Measurements from ENCODE around the gene OR1E2.
"Not testable (repeated sequence)": the region's sequence is repeated elsewhere in the genome, so short reads cannot be mapped to it uniquely, and the experiment has no call there.

OR1E2 gene

GRCh38 chr17:3398310-3398709 lies 35.3 kb downstream of the OR1E2 start, which contains the start of gene OR1E1:
Gene OR1E1 (minus strand): TSS chr17:3398410. CDS start chr17:3398410, 0 bp downstream.
- Histone ChIP-seq H3K27ac (ENCODE audit: low read length) (no peak within 1 kb of the TSS), H3K4me1 (ENCODE audit: control insufficient read depth, insufficient read depth, low read length) (no peaks in the 10 kb centered on the region), H3K9ac (ENCODE audit: low read length in 2 of 2) (no peak within 1 kb of the TSS), H3K9me3 (ENCODE audit: control insufficient read depth in 2 of 2, low read length in 2 of 2) (no peaks in the 10 kb centered on the region), H3K4me3 (ENCODE audit: low read length in 2 of 2) (no peak within 1 kb of the TSS), H3K36me3 (ENCODE audit: control insufficient read depth in 2 of 2, insufficient read depth in 2 of 2, low read length in 2 of 2) (no peaks in the 10 kb centered on the region), H3K27me3 (ENCODE audit: control insufficient read depth in 1 of 2, insufficient read depth in 2 of 2, low read length in 2 of 2) (peaks cover 0 to 2% of the 10 kb centered on the region in 2 donors)

- not testable (repeated sequence) for H3K27ac ChIP-seq (ENCODE audit: low read length); H3K4me1 ChIP-seq (ENCODE audit: control insufficient read depth, insufficient read depth, low read length); H3K36me3 ChIP-seq (ENCODE audit: control insufficient read depth in 2 of 2, insufficient read depth in 2 of 2, low read length in 2 of 2); H3K9ac ChIP-seq (ENCODE audit: low read length in 2 of 2); H3K27me3 ChIP-seq (ENCODE audit: control insufficient read depth in 1 of 2, insufficient read depth in 2 of 2, low read length in 2 of 2); H3K4me3 ChIP-seq (ENCODE audit: low read length in 2 of 2); H3K9me3 ChIP-seq (ENCODE audit: control insufficient read depth in 2 of 2, low read length in 2 of 2)
These were observed 35.8 kb downstream of the OR1E2 start for GRCh38 chr17:3397801-3398200.

GRCh38 chr17:3389791-3390190 lies 43.9 kb downstream of the OR1E2 start:
- Histone ChIP-seq H3K4me1 (ENCODE audit: control insufficient read depth, insufficient read depth, low read length) (no peaks in the 10 kb centered on the region), H3K36me3 (ENCODE audit: control insufficient read depth in 2 of 2, insufficient read depth in 2 of 2, low read length in 2 of 2) (no peaks in the 10 kb centered on the region), H3K9ac (ENCODE audit: low read length in 2 of 2) (no peak overlapping the region), H3K27me3 (ENCODE audit: control insufficient read depth in 1 of 2, insufficient read depth in 2 of 2, low read length in 2 of 2) (peaks cover 2 to 4% of the 10 kb centered on the region in 2 donors), H3K4me3 (ENCODE audit: low read length in 2 of 2) (no peak overlapping the region), H3K9me3 (ENCODE audit: control insufficient read depth in 2 of 2, low read length in 2 of 2) (peaks cover 0 to 3% of the 10 kb centered on the region in 2 donors), H3K27ac (ENCODE audit: low read length) (no peak overlapping the region)

- Histone ChIP-seq H3K9me3 (ENCODE audit: control insufficient read depth in 2 of 2, low read length in 2 of 2) (no peaks in the 10 kb centered on the region), H3K9ac (ENCODE audit: low read length in 2 of 2) (no peak within 1 kb of the TSS), H3K27me3 (ENCODE audit: control insufficient read depth in 1 of 2, insufficient read depth in 2 of 2, low read length in 2 of 2) (peaks cover 2 to 4% of the 10 kb centered on the region in 2 donors), H3K36me3 (ENCODE audit: control insufficient read depth in 2 of 2, insufficient read depth in 2 of 2, low read length in 2 of 2) (no peaks in the 10 kb centered on the region), H3K27ac (ENCODE audit: low read length) (no peak within 1 kb of the TSS), H3K4me1 (ENCODE audit: control insufficient read depth, insufficient read depth, low read length) (no peaks in the 10 kb centered on the region), H3K4me3 (ENCODE audit: low read length in 2 of 2) (peak within 1 kb of the TSS in 1 of 2 donors; percentile 1)
These were observed 47.5 kb downstream of the OR1E2 start, which contains the start of gene OR3A2 for GRCh38 chr17:3385869-3386816. Gene OR3A2 (minus strand): TSS chr17:3386308.

All from stomach smooth muscle (tissue), 2 donors.